GM10847 (cell line): ENCODE data around the gene DENND5A.

Source experiments
- POLR2A ChIP-seq: IDR thresholded peaks from 2 replicates; pipeline ENCODE4 v1.6.1; 2011; ENCODE audit not compliant: insufficient read length; ENCODE audit errors: extremely low read depth

Gene DENND5A

DNA sequence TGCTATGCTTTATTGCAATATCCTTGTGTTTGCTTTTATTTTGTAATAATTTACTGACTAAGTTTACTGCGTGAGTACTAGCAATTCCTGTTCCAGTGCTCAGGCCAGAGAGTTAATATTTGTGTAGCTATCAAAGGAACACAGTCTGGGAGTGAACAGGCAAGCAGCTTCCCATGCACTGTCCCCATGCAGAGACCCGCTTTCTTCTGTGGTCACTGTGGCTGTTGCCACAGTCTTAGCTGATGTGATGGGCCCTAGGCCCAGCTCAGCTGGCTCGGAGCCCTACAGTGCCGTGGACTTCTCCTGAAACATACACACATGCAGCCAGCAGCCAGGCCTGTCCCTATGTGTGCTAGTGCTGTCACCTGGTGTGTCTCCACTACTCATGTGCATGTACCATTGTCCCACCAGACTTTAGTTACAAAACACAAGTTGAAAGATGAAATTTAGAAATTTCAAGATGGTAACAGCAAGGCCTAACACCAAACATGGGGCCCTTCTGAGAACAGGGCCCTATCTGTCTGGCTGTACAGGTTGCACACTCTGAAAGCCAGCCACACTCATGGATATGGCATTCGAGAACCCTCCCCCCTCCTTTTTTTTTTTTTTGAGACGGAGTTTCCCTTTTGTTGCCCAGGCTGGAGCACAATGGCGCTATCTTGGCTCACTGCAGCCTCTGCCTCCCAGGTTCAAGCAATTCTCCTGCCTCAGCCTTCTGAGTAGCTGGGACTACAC, 161.4 kb downstream of the DENND5A start:
- TF ChIP-seq POLR2A = no peak

DNA sequence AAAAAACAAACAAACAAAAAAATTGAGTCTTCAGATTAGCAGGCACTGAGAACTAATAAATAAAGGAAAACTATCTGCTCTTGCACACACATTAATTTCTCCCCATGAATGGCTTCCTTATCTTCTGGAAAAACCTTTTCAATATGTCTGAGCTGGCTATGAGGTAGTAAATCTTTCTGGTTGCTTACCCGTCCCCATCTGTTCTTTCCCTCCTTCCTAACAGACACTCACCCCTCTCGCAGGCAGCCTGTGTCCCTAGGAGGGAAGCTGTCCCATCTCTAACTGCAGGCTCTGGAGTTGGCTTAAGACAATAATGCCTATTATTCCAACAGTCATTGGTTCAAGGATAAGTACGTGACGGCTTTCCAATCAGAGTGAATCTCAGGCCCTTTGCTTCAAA, 165.5 kb downstream of the DENND5A start:
- TF ChIP-seq POLR2A = no peak

DNA sequence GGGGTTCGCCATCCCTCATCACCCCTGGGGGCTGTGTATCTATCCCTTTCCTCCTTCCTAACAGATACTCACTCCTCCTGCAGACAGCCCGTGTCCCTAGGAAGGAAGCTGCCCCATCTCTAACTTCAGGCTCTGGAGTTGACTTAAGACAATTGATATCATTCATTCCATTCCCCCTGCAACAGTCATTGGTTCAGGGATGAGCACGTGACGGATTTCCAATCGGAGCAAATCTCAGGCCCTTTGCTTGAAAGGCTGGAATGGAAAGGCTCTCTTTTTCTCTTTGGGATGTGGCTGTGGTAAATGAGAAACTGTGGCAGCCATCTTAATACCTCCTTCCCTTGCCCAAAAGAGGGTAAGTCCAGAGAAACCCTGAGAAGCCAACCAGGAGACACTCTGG, 168.7 kb downstream of the DENND5A start:
- TF ChIP-seq POLR2A = no peak

DNA sequence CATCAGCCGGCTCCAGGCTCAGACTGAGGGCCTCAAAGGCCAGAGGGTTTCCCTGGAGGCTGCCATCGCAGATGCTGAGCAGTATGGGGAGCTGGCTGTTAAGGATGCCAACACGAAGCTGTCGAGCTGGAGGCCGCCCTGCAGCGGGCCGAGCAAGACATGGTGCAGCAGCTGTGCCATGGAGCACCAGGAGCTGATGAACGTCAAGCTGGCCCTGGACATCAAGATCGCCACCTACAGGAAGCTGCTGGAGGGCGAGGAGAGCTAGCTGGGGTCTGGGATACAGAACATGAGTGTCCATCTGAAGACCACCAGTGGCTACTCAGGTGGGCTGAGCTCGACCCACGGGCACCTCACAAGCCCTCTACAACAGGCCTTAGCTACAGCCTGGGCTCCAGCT, 169.7 kb downstream of the DENND5A start:
- no peak for TF ChIP-seq POLR2A

DNA sequence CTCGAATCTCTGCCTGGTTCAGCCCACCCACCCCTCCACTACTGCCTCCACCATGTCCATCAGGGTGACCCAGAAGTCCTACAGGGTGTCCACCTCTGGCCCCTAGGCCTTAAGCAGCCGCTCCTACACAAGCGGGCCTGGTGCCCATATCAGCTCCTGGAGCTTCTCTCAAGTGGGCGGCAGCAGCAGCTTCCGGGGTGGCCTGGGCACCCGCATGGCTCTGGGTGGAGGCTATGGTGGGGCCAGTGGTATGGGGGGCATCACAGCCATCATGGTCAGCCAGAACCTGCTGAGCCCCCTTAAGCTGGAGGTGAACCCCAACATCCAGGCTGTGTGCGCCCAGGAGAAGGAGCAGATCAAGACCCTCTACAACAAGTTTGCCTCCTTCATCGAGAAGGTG, 170.7 kb downstream of the DENND5A start:
- no peak for TF ChIP-seq POLR2A

DNA sequence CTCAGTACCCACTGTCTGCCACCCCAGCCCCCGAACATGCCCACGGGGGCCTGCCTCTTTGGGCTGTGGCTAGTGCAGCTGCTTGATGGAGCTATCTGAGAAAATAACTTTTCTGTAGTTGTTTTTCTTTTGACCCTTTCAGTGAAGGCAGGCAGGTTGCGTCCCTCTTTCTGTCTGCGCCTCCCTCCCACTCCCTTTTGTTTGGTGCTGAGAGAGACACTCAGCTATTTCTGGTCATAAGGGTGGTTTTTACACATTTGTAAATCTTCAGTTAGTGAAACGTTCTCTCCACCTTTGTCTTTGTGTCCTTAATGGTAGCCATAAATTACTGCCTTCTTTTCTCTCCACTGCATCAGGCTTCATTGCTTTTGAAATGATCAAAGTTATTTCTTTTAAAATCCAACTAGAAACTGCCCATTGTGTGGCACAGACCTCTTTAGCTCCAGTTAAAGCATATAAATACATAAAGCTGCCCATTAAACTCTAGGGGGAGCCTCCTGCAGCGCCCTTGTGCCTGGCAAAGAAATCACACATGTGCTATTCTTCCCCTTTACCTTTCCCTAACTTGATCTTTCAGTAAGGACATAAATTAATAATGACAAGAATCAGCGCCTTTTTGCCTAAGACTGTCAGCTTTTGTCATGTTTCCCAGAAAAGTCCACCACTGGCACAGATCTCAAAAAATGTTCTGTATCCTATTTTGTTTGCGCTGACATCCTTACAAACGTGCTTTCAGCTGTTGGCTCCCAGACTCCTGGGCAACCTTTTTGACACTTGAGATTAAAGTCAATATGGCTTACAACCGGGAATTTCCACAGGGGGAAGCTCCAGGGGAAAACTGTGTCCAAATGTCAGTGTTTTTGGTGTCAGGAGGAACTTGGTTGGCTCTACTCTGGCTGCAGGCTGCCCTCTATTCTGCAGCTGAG, 172.0 kb downstream of the DENND5A start:
- no peak for TF ChIP-seq POLR2A

DNA sequence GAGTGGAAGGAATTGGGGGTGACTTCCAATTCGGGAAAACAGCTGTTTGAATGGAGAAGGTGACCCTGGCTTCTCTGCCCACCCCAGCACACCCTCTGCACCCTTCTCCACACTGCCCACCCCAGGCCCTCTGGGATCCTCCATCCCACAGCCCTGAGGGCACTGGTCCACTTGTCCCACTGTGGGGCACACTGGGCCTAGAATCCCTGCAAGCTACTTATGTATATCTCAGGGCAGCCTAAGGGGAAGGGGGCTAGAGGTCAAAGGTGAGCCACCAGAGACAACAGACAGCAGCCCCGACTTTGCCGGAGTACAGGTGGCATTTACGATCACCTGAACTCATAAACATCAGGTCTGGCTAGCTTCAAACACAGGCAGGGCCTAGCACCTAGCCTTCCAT, 173.1 kb downstream of the DENND5A start:
- TF ChIP-seq POLR2A = no peak

DNA sequence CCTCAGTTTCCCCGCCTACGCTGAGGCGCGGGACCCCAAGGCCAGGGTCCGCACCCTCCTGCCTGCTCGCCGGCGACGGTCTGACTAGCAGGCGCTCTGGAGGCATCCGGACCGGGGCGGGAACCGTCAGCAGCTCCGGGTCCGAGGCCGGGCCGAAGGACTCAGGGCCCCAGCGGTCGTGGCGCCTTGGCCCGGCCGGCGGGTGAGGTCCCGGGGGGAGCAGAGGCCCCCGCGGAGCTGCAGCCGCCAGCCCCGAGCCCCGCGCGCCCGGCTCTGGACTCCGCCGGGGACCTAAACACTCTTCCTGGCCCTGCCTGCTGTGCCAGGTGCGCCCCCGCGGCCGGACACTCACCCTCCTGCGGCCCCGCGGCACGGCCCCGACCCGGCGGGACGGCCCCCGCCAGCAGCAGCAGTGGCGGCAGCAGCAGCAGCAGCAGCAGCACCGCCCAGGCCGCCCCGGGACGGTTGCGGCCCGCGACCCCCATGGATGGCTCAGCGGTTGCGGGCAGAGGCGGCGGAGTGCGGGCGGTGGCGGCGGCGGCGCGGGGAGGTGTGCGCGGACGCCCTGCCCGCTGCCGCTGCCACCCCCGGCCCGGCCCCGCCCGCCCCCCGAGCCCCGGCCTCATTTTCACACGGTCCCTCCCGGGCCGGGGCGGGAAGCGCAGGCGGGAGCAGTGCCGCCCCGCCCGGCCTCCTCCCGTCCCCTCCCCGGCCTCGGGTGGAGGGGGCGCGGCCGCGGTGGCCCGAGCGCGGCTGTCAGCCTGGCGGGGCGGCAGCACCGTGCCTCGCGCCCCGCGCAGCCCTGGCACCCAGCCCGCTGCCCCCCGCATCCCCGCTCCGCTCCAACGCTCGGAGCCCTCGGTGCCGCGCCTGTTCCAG, 173.9 kb downstream of the DENND5A start, which contains the start of gene SCUBE2:
SCUBE2 (minus strand) TSS at position 556 of the 879 bp plus-strand sequence; CDS start at position 485, 71 bp downstream.
- no peak for TF ChIP-seq POLR2A

DNA sequence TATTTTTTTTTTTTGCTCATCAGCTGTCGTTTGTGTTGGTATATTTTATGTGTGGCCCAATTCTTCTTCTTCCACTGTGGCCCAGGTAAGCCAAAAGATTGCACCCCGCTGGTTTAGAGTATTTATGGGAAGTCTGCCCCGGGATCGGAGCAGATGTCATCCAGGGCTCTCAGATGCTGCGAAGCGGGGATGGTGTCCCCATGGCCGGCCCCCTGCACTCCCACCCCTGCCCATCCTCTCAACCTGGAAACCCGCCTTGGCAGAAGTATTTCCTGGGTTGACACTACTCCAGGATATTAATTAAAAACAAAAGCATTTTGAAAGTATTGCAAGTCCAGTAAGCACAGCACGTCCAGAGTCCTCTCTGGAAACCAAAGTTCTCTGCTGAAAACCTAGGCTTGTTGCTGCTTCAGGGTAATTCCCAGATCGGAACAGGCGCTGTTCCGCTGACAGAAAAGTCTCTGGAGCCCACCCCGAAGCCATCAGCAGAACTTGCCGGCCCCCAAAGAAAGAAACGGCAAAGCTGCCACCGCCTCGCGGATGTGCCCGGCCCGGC, 174.6 kb downstream of the DENND5A start:
- no peak for TF ChIP-seq POLR2A

DNA sequence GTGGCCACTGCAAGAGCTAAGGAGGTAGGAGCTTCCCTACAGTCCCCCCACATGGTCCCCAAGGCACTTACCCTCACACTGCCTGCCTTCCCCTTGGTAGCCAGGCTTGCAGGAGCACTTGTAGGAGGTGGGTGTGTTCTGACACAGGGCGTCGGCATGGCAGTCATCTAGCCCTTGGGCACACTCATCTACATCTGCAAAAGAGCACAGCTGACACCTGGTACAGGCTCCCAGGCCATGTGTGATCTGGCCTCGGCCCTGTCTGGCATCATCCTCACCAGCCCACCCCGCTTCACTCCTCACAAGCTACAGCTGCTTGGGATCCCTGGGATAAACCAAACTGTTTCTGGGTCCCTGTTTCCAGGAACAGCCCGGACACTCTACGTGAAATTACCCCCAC, 175.5 kb downstream of the DENND5A start:
- no peak for TF ChIP-seq POLR2A

DNA sequence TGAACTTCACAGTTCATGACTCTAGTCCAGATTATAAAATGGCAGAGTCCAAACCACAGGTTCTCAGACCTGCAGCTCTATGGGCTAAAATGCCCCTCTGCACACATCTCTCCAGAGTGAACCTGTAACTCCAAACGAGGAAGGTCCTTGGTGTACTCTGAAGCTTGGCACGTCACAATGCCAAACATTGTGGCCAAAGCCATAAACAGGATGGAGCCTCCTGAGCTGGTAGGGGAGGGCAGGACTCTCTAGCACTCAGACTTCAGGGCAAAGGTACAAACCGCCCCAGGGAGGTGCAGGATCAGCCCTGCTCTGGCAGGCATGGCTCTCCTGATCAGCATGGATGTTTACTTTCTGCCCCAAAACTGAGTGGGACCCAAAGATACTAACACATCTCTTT, 176.1 kb downstream of the DENND5A start:
- TF ChIP-seq POLR2A = no peak
